Breast epithelium (tissue), 4 donors: ENCODE measurements around the gene RNF7. TPM values are rescaled to one million over a fixed set of nuclear protein-coding genes. Genes with fewer than 3 reads are reported as not detected.
A peak's percentile ranks its signal among the peaks of the same experiment; 100 is the strongest.

Source experiments
- DNase-seq, 2 donors: peaks; one replicate each; pipeline ENCODE4 v3.0.0-alpha.2; 2019; ENCODE audit warnings: low spot score in 2 of 2
- H3K27ac ChIP-seq, 2 donors: fragments of 200-600 bp; sonication (generic) in 1 of 2; one replicate each; pipeline ENCODE4 v1.5.1; 2016 to 2019; ENCODE audit warnings: mild to moderate bottlenecking in 1 of 2
- H3K27me3 ChIP-seq, 2 donors: fragments of 200-600 bp; sonication (generic) in 1 of 2; one replicate each; pipeline versions ENCODE4 v1.5.1 to v1.6.0; 2017 to 2019; ENCODE audit warnings: control low read depth in 1 of 2, mild to moderate bottlenecking in 1 of 2
- H3K36me3 ChIP-seq: fragments of 200-600 bp; one replicate; pipeline ENCODE4 v1.5.1; 2019
- H3K4me1 ChIP-seq, 2 donors: fragments of 200-600 bp; sonication (generic); one replicate each; pipeline ENCODE4 v1.5.1; 2016 to 2019; ENCODE audit warnings: control low read depth in 1 of 2
- H3K4me3 ChIP-seq, 3 donors: fragments of 200-600 bp; sonication (generic); 1 replicate in 2 of 3; 2 replicates in 1 of 3; pipeline ENCODE4 v1.5.1; 2016 to 2019; ENCODE audit warnings: mild to moderate bottlenecking in 3 of 3, moderate library complexity in 2 of 3
- H3K9me3 ChIP-seq, 2 donors: fragments of 200-600 bp; sonication (generic) in 1 of 2; one replicate each; pipeline ENCODE4 v1.5.1; 2016 to 2019; ENCODE audit warnings: control low read depth in 1 of 2
- POLR2A ChIP-seq: fragments of 450-650 bp; IDR thresholded peaks from one replicate; pipeline ENCODE4 v1.6.1; 2016; ENCODE audit warnings: antibody characterized with exemption, mild to moderate bottlenecking, moderate library complexity
- POLR2AphosphoS5 ChIP-seq, 3 donors: sonication (generic); formaldehyde crosslinking; IDR thresholded peaks; one replicate each; pipeline ENCODE4 v1.6.1; 2017; ENCODE audit warnings: antibody characterized with exemption in 3 of 3
- intact Hi-C: fragments of 100-400 bp; cut with DNase I; formaldehyde crosslinking; loops from one replicate; pipeline ENCODE4 v1.15.1; 2023; ENCODE audit warnings: low total_unique reads
- total RNA-seq, 3 donors: library from RNA; depleted of rRNA; stranded (reverse); fragments of >200 nt; gene quantifications; one replicate each; pipeline ENCODE4 v1.1.0, GENCODE V29; 2016
- TF ChIP-seq, protein P1 (sequence below), 3 donors: fragments of 450-650 bp; IDR thresholded peaks; one replicate each; pipeline ENCODE4 v1.5.1; 2016 to 2017; ENCODE audit warnings: antibody characterized with exemption in 3 of 3, mild to moderate bottlenecking in 3 of 3, moderate library complexity in 3 of 3

RNF7 gene
- total RNA-seq, 3 donors from 2014 or later = 80.5 to 101 (median 86.8) TPM

DNA sequence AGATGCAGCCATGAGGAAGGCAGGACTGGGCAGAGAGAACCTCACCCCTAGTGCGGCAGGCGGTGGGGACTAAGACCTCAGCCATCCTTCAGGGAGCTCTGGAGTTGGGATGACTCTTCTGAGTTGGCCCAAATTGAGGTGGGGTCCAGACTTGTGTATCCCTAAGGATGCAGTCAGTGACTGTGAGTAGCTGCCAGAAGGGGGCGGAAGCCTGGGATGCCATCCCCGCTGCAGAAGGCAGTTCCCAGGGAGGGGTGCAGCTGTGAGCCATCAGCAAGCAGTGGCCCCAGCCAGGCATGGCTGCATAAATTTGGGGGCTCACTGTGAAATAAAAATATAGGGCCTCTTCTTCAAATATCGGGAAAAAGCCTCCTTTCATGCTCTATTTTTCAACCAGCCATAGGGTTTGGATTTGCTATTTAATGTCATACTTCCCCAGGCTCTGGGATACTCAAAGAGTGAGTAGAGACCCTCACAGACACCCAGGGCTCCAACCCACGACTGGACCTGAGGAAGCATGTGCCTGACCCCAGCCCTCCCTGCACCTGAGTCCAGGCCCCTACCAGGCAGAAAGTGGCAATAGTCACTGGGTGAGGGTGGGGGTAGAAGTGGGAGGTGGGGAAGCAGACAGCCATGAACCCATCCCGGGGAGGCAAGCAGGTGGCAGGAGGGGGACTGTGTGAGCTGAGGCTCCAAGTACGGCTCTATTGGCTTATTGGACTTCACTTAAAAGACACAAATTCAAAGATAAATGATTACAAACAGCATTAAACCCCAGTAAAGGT lies 55.6 kb downstream of the RNF7 start:
- H3K4me3 ChIP-seq = no peak overlapping the region
- intact Hi-C loops = no loop called here
- no peaks in the 10 kb centered on the region for H3K36me3 ChIP-seq
- H3K9me3 ChIP-seq = no peaks in the 10 kb centered on the region
- H3K4me1 ChIP-seq = no peaks in the 10 kb centered on the region
- H3K27ac ChIP-seq = no peak overlapping the region
- TF ChIP-seq POLR2A = no peak
- TF ChIP-seq POLR2AphosphoS5 (IDR thresholded peaks at IDR 0.05) = no peak
- TF ChIP-seq, protein P1, sequence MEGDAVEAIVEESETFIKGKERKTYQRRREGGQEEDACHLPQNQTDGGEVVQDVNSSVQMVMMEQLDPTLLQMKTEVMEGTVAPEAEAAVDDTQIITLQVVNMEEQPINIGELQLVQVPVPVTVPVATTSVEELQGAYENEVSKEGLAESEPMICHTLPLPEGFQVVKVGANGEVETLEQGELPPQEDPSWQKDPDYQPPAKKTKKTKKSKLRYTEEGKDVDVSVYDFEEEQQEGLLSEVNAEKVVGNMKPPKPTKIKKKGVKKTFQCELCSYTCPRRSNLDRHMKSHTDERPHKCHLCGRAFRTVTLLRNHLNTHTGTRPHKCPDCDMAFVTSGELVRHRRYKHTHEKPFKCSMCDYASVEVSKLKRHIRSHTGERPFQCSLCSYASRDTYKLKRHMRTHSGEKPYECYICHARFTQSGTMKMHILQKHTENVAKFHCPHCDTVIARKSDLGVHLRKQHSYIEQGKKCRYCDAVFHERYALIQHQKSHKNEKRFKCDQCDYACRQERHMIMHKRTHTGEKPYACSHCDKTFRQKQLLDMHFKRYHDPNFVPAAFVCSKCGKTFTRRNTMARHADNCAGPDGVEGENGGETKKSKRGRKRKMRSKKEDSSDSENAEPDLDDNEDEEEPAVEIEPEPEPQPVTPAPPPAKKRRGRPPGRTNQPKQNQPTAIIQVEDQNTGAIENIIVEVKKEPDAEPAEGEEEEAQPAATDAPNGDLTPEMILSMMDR (IDR thresholded peaks at IDR 0.05) = no peak
- no peaks in the 10 kb centered on the region for H3K27me3 ChIP-seq
- DNase-seq = no peak

- no peaks in the 10 kb centered on the region for H3K4me1 ChIP-seq
- no peaks in the 10 kb centered on the region for H3K36me3 ChIP-seq
- H3K27me3 ChIP-seq = no peaks in the 10 kb centered on the region
- intact Hi-C loops = no loop called here
- no peak overlapping the region for H3K4me3 ChIP-seq
- no peak overlapping the region for H3K27ac ChIP-seq
- TF ChIP-seq POLR2A (no peak), POLR2AphosphoS5 (IDR thresholded peaks at IDR 0.05) (no peak)
- TF ChIP-seq, protein P1 (IDR thresholded peaks at IDR 0.05) = no peak
- DNase-seq = no peak
- H3K9me3 ChIP-seq = no peaks in the 10 kb centered on the region
These were observed 57.2 kb downstream of the RNF7 start for GRCh38 chr3:141795276-141795675.

GRCh38 chr3:141795741-141796080 lies 57.6 kb downstream of the RNF7 start:
- intact Hi-C loops = no loop called here

DNA sequence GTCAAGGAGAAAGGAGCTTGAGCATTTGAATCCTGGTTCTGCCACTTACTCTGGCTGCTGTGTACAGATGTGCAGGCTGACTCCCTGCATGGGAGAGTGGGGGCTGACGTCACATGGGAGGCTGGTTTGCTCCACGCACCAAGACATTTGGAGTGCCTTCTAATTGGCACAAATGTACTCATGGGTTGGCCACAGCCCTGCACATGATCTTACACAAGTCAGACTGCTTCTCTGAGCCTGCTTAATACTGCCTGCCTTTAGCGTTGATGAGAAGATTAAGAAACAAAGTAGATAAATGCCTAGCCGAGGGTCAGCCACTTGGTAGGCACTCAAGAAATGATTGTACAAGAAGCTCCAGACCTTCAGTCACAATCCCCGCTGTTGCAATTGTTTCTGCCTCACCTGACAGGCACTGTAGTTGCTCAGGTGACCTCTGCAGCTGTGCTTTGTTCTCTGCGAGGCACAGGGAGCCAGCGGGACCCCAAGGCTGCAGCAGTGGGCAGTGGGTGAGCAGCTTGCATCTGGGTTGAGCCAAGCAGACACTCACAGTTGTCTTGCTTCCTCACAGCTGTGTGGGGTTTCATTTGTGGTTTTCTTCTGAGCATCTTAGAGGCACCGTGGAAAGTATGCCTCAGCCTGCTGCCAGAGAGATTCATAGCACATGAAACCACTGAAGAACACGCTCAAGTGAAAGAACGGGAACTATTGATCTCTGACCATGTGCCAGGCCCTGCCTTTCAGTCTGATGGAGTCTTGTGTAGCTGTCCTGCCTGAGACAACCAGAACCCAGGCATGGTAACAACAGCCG lies 58.2 kb downstream of the RNF7 start:
- Histone ChIP-seq H3K9me3 (peaks cover 0 to 4% of the 10 kb centered on the region in 2 donors), H3K4me1 (no peaks in the 10 kb centered on the region), H3K36me3 (no peaks in the 10 kb centered on the region), H3K4me3 (peak overlapping the region in 1 of 3 donors; percentile 63), H3K27me3 (no peaks in the 10 kb centered on the region), H3K27ac (peak overlapping the region; percentile 60 to 78)
- DNase-seq = no peak
- intact Hi-C loops = no loop called here
- TF ChIP-seq POLR2AphosphoS5 (IDR thresholded peaks at IDR 0.05) (no peak), POLR2A (no peak)
- TF ChIP-seq, protein P1 (IDR thresholded peaks at IDR 0.05) = no peak

More at GRCh38 chr3:141795741-141796080, 57.6 kb downstream of the RNF7 start:
- H3K36me3 ChIP-seq = no peaks in the 10 kb centered on the region
- TF ChIP-seq POLR2AphosphoS5 (IDR thresholded peaks at IDR 0.05) = no peak
- TF ChIP-seq, protein P1 (IDR thresholded peaks at IDR 0.05) = no peak
- TF ChIP-seq POLR2A = no peak
- peak overlapping the region; percentile 60 to 78 for H3K27ac ChIP-seq
- H3K27me3 ChIP-seq = no peaks in the 10 kb centered on the region
- H3K9me3 ChIP-seq = no peaks in the 10 kb centered on the region
- no peak overlapping the region for H3K4me3 ChIP-seq
- DNase-seq = no peak
- H3K4me1 ChIP-seq = no peaks in the 10 kb centered on the region

Other genes starting within 250 kb of the RNF7 start
- gene GRK7, start 25.1 kb downstream of the RNF7 start, total RNA-seq = under 1 TPM in 2 of 3 donors, not detected in 1; 0.15 to 0.33 TPM
- gene ATP1B3, start 138.3 kb downstream of the RNF7 start, total RNA-seq = 10 to 100 TPM; 47.2 to 88.8 (median 74.4) TPM